GM23338 (cell line): ENCODE data around the gene LCE2A. TPM values are rescaled to one million over a fixed set of nuclear protein-coding genes. Genes with fewer than 3 reads are reported as not detected.
"Not testable (repeated sequence)": the region's sequence is repeated elsewhere in the genome, so short reads cannot be mapped to it uniquely, and the experiment has no call there.

Experiments
- ATAC-seq: fragments of 200-7000 bp; cut with Tn5 transposase; 3 replicates; pipeline ENCODE4 v1.9.1; 2020
- DNase-seq: peaks from one replicate; pipeline ENCODE4 v3.0.0-alpha.2; 2015; ENCODE audit warnings: low spot score
- H2AFZ ChIP-seq: fragments of 200-600 bp; sonication (generic); 2 replicates; pipeline ENCODE4 v1.8.0; 2016; ENCODE audit warnings: antibody characterized with exemption, mild to moderate bottlenecking, moderate library complexity
- H3F3A ChIP-seq: fragments of 200-600 bp; sonication (generic); replicated peaks from 2 replicates; pipeline ENCODE4 v1.8.0; 2017; ENCODE audit warnings: antibody characterized with exemption, mixed run types, low read depth
- H3K27ac ChIP-seq: fragments of 200-600 bp; sonication (generic); 2 replicates; pipeline ENCODE4 v1.6.1; 2016; ENCODE audit warnings: low read depth
- H3K27me3 ChIP-seq: fragments of 200-600 bp; sonication (generic); 2 replicates; pipeline ENCODE4 v1.8.0; 2016; ENCODE audit warnings: mild to moderate bottlenecking, mixed run types, moderate library complexity; ENCODE audit not compliant: insufficient read depth
- H3K36me3 ChIP-seq: fragments of 200-600 bp; sonication (generic); 2 replicates; pipeline ENCODE4 v1.8.0; 2016; ENCODE audit warnings: mild to moderate bottlenecking; ENCODE audit not compliant: insufficient read depth
- H3K4me1 ChIP-seq: fragments of 200-600 bp; sonication (generic); 2 replicates; pipeline ENCODE4 v1.8.0; 2016; ENCODE audit warnings: mild to moderate bottlenecking, moderate library complexity; ENCODE audit not compliant: insufficient read depth
- H3K4me2 ChIP-seq: fragments of 200-600 bp; sonication (generic); 2 replicates; pipeline ENCODE4 v1.7.1; 2017; ENCODE audit warnings: mixed run types
- H3K4me3 ChIP-seq: fragments of 200-600 bp; sonication (generic); 2 replicates; pipeline ENCODE4 v1.6.1; 2016; ENCODE audit warnings: mixed run types
- H3K79me2 ChIP-seq: fragments of 200-600 bp; sonication (generic); replicated peaks from 2 replicates; pipeline ENCODE4 v1.8.0; 2017; ENCODE audit warnings: mild to moderate bottlenecking; ENCODE audit not compliant: insufficient read depth
- H3K9me2 ChIP-seq: fragments of 200-600 bp; sonication (generic); 2 replicates; pipeline ENCODE4 v1.8.0; 2017; ENCODE audit not compliant: insufficient read depth
- H4K20me1 ChIP-seq: fragments of 200-600 bp; sonication (generic); replicated peaks from 2 replicates; pipeline ENCODE4 v1.8.0; 2017; ENCODE audit warnings: mild to moderate bottlenecking; ENCODE audit not compliant: insufficient read depth
- H3K27ac Mint-ChIP-seq: 2 replicates; pipeline ENCODE4 v1.8.0; 2020; ENCODE audit warnings: inconsistent platforms, mild to moderate bottlenecking, moderate library complexity, mixed read lengths
- H3K27me3 Mint-ChIP-seq: 3 replicates; pipeline ENCODE4 v1.8.0; 2022; ENCODE audit warnings: low read depth, mild to moderate bottlenecking, moderate library complexity, mixed read lengths, inconsistent platforms; ENCODE audit not compliant: insufficient read depth, poor library complexity
- H3K36me3 Mint-ChIP-seq: 3 replicates; pipeline ENCODE4 v1.8.0; 2021; ENCODE audit warnings: low read depth, mild to moderate bottlenecking, inconsistent platforms, moderate library complexity, mixed read lengths
- H3K4me1 Mint-ChIP-seq: 3 replicates; pipeline ENCODE4 v1.8.0; 2020; ENCODE audit warnings: mild to moderate bottlenecking, inconsistent platforms, mixed read lengths
- H3K4me3 Mint-ChIP-seq: 3 replicates; pipeline ENCODE4 v1.8.0; 2021; ENCODE audit warnings: moderate library complexity, mild to moderate bottlenecking, inconsistent platforms, mixed read lengths
- H3K9me3 Mint-ChIP-seq: 3 replicates; pipeline ENCODE4 v1.8.0; 2020; ENCODE audit warnings: moderate library complexity, mild to moderate bottlenecking, inconsistent platforms, mixed read lengths
- STAT1 ChIP-seq: IDR thresholded peaks from one replicate; pipeline ENCODE4 v1.6.1; 2016; ENCODE audit warnings: antibody characterized with exemption; ENCODE audit not compliant: unreplicated experiment
- ZNF114 ChIP-seq: fragments of 250-450 bp; sonication (Bioruptor Pico); IDR thresholded peaks from 2 replicates; pipeline ENCODE4 v1.5.0; 2020; ENCODE audit warnings: mild to moderate bottlenecking, moderate library complexity
- polyA plus RNA-seq: library from polyadenylated mRNA; unstranded; fragments of >200 nt; fragmentation: Nextera tagmentation; extraction: Ambion mirVana; gene quantifications from 2 replicates; pipeline ENCODE4 v1.2.1, GENCODE V29; 2016
- total RNA-seq: library from RNA; depleted of rRNA; stranded (reverse); fragments of >200 nt; shearing (Covaris generic); gene quantifications from 2 replicates; pipeline ENCODE4 v1.2.3, GENCODE V29; 2014
- TF ChIP-seq, protein P1 (sequence below): fragments of 250-450 bp; sonication (Bioruptor Pico); IDR thresholded peaks from 2 replicates; pipeline ENCODE4 v1.5.0; 2020; ENCODE audit warnings: mild to moderate bottlenecking, moderate library complexity

LCE2A gene
- total and polyA plus RNA-seq, 2 experiments from 2014 or later: not detected

DNA sequence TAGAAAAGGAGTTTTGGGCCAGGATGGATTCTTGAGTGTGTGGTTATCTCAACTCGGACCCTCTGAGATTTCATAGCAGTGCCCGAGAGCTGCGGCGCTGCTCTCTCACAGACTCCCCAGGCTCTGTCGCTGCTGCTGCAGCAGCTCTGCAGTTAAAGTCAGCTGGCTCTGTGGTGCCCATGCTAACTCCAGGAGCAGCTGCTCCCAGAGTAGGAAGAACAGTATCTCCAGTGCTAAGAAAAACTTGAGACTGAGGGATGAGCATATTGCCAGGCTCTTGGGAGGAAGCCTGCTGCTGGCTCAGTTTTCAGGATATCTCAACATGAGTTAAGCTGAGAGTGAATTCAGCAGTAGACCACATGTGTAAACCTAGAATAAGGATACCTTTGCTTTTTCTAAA, 30.5 kb upstream of the LCE2A start (continued):
- TF ChIP-seq, protein P1, sequence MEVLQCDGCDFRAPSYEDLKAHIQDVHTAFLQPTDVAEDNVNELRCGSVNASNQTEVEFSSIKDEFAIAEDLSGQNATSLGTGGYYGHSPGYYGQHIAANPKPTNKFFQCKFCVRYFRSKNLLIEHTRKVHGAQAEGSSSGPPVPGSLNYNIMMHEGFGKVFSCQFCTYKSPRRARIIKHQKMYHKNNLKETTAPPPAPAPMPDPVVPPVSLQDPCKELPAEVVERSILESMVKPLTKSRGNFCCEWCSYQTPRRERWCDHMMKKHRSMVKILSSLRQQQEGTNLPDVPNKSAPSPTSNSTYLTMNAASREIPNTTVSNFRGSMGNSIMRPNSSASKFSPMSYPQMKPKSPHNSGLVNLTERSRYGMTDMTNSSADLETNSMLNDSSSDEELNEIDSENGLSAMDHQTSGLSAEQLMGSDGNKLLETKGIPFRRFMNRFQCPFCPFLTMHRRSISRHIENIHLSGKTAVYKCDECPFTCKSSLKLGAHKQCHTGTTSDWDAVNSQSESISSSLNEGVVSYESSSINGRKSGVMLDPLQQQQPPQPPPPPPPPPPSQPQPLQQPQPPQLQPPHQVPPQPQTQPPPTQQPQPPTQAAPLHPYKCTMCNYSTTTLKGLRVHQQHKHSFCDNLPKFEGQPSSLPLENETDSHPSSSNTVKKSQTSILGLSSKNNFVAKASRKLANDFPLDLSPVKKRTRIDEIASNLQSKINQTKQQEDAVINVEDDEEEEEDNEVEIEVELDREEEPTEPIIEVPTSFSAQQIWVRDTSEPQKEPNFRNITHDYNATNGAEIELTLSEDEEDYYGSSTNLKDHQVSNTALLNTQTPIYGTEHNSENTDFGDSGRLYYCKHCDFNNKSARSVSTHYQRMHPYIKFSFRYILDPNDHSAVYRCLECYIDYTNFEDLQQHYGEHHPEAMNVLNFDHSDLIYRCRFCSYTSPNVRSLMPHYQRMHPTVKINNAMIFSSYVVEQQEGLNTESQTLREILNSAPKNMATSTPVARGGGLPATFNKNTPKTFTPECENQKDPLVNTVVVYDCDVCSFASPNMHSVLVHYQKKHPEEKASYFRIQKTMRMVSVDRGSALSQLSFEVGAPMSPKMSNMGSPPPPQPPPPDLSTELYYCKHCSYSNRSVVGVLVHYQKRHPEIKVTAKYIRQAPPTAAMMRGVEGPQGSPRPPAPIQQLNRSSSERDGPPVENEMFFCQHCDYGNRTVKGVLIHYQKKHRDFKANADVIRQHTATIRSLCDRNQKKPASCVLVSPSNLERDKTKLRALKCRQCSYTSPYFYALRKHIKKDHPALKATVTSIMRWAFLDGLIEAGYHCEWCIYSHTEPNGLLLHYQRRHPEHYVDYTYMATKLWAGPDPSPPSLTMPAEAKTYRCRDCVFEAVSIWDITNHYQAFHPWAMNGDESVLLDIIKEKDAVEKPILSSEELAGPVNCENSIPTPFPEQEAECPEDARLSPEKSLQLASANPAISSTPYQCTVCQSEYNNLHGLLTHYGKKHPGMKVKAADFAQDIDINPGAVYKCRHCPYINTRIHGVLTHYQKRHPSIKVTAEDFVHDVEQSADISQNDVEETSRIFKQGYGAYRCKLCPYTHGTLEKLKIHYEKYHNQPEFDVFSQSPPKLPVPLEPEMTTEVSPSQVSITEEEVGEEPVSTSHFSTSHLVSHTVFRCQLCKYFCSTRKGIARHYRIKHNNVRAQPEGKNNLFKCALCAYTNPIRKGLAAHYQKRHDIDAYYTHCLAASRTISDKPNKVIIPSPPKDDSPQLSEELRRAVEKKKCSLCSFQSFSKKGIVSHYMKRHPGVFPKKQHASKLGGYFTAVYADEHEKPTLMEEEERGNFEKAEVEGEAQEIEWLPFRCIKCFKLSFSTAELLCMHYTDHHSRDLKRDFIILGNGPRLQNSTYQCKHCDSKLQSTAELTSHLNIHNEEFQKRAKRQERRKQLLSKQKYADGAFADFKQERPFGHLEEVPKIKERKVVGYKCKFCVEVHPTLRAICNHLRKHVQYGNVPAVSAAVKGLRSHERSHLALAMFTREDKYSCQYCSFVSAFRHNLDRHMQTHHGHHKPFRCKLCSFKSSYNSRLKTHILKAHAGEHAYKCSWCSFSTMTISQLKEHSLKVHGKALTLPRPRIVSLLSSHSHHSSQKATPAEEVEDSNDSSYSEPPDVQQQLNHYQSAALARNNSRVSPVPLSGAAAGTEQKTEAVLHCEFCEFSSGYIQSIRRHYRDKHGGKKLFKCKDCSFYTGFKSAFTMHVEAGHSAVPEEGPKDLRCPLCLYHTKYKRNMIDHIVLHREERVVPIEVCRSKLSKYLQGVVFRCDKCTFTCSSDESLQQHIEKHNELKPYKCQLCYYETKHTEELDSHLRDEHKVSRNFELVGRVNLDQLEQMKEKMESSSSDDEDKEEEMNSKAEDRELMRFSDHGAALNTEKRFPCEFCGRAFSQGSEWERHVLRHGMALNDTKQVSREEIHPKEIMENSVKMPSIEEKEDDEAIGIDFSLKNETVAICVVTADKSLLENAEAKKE (CRISPR knock-in tag): no peak
- no peak for TF ChIP-seq ZNF114 (CRISPR knock-in tag)

DNA sequence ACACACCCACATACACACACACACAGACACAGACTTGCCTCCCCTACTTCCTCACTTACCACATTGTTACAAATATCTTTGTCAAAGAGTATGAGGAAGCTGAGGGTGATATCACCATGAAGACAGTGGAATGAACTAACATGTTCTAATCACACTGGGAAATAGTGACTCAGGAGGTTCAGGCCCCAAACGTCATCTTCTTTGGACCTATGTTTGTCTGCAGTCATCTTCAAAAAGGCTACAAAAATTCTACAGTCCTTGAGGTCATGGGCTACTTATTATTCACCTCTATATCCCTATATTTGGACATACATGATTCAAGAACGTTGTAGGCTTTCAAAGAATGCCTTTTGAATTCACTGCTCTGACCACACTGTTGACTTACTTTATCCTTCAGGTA, 25.1 kb upstream of the LCE2A start:
- Mint-ChIP-seq H3K27ac (no peak overlapping the region), H3K9me3 (no peaks in the 10 kb centered on the region; the same call in 2 of the 3 replicates), H3K4me3 (no peak overlapping the region), H3K4me1 (no peaks in the 10 kb centered on the region), H3K36me3 (no peaks in the 10 kb centered on the region), H3K27me3 (peaks cover 2% of the 10 kb centered on the region)
- Histone ChIP-seq H3K4me1 (no peaks in the 10 kb centered on the region), H3F3A (no peaks in the 10 kb centered on the region), H3K27me3 (no peaks in the 10 kb centered on the region), H2AFZ (peak overlapping the region; percentile 23; the same call in 1 of the 2 replicates), H4K20me1 (no peaks in the 10 kb centered on the region), H3K4me2 (no peak overlapping the region), H3K36me3 (no peaks in the 10 kb centered on the region), H3K27ac (no peak overlapping the region), H3K4me3 (no peak overlapping the region), H3K79me2 (no peaks in the 10 kb centered on the region), H3K9me2 (no peaks in the 10 kb centered on the region; the same call in 1 of the 2 replicates)
- no peak for TF ChIP-seq STAT1
- no peak for DNase-seq
- ATAC-seq: no peak

DNA sequence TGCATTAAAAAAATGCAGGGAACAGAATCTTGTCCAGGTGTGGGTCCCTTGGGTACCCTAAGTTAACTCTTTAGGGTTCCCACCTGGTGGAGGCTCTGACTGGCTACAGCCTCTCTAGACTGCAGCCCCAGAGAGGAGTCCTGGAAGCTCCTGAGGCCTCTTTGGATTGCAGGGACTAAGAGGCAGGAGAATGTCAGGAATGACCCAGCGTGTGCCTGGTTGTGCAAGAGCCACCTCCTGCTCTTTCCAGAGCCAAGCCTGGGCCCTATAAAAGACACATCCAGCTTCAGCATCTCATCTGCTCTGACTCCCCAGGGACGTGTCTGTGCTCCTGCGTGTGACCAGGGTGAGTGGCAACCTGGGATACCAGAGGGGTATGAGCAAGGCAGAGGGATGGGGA, 23.2 kb upstream of the LCE2A start, which contains the start of gene LCE2C:
TSS of gene LCE2C (plus strand) at position 297 of the 400 bp plus-strand sequence. CDS start 737 bp downstream, outside the sequence.
- not testable (repeated sequence) for H3K36me3 ChIP-seq, H2AFZ ChIP-seq, H3K79me2 ChIP-seq, H3K4me1 ChIP-seq, H3K27me3 Mint-ChIP-seq, H3K9me3 Mint-ChIP-seq, H3K27ac Mint-ChIP-seq, H3K27ac ChIP-seq, H3K4me1 Mint-ChIP-seq, H3F3A ChIP-seq, H3K36me3 Mint-ChIP-seq, ATAC-seq, H3K27me3 ChIP-seq, DNase-seq, H3K4me3 Mint-ChIP-seq, H3K9me2 ChIP-seq, H3K4me3 ChIP-seq, H4K20me1 ChIP-seq, H3K4me2 ChIP-seq
